Measurements from ENCODE around the gene SLC39A11.
A peak's percentile ranks its signal among the peaks of the same experiment; 100 is the strongest.
"Not testable (repeated sequence)": the region's sequence is repeated elsewhere in the genome, so short reads cannot be mapped to it uniquely, and the experiment has no call there.

The SLC39A11 gene

DNA sequence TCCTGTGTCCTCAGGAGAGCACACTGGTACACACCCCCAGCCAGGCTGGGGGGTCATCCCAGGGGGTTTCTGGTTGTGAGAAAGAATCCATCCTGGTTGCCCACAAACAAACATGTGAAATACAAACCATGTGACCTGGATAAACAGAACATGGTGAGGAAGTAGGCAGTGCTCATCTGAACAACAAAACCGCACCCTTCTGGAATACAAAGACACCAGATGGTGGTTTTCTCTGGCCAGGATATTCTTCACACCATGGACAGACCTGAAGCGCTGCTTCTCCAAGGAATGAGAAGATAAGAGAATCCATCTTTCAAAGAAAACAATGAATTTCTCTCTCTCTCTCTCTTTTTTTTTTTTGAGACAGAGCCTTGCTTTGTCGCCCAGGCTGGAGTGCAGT is 302.3 kb downstream of the SLC39A11 start:
- no peak for TF ChIP-seq CTCF (IDR thresholded peaks at IDR 0.05; ENCODE audit: low read depth, low read length, missing control alignments)
- no peak for DNase-seq
- Histone ChIP-seq H3K36me3 (replicated peaks) (no peaks in the 10 kb centered on the region), H3K27ac (no peak overlapping the region), H3K27me3 (replicated peaks) (no peaks in the 10 kb centered on the region), H3K4me3 (ENCODE audit: low read depth, low read length) (no peak overlapping the region)
- in situ Hi-C loops (cut with HindIII; ENCODE audit: low pct_ligation_motif_present, low sequenced_read_pairs) = no loop called here

DNA sequence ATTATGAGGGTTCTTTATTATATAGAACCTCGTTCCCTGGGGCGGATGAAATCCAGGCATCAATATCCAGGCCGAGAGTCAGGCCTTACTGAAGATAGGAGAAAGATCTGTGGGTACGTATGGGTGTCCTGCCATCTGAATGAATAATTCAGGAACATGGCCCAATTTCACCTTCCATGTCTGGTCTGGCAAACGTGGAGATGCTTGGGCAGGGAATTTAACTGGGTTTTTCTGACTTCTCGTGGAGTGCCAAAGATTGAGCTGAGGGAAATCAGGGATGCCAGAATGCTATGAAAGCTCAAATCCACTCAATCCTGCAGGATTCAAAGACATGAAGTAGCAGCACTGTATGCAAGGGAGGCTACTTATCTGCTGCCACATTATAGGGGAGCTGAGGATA is 302.8 kb downstream of the SLC39A11 start:
- H3K36me3 ChIP-seq (replicated peaks) = no peaks in the 10 kb centered on the region
- in situ Hi-C loops (cut with HindIII; ENCODE audit: low pct_ligation_motif_present, low sequenced_read_pairs) = no loop called here
- H3K4me3 ChIP-seq (ENCODE audit: low read depth, low read length) = no peak overlapping the region
- DNase-seq = no peak
- H3K27ac ChIP-seq = no peak overlapping the region
- H3K27me3 ChIP-seq (replicated peaks) = no peaks in the 10 kb centered on the region
- TF ChIP-seq CTCF (IDR thresholded peaks at IDR 0.05; ENCODE audit: low read depth, low read length, missing control alignments) = no peak

- no peaks in the 10 kb centered on the region for H3K36me3 ChIP-seq (replicated peaks)
- DNase-seq = peak; percentile 40
- H3K27ac ChIP-seq = no peak overlapping the region
- in situ Hi-C loops (cut with HindIII; ENCODE audit: low pct_ligation_motif_present, low sequenced_read_pairs) = no loop called here
- no peak for TF ChIP-seq CTCF (IDR thresholded peaks at IDR 0.05; ENCODE audit: low read depth, low read length, missing control alignments)
- no peak overlapping the region for H3K4me3 ChIP-seq (ENCODE audit: low read depth, low read length)
- H3K27me3 ChIP-seq (replicated peaks) = no peaks in the 10 kb centered on the region
These were observed 303.4 kb downstream of the SLC39A11 start for GRCh38 chr17:72788950-72789585.

GRCh38 chr17:72786209-72786608 is 306.3 kb downstream of the SLC39A11 start:
- Histone ChIP-seq H3K27ac (no peak overlapping the region), H3K27me3 (replicated peaks) (no peaks in the 10 kb centered on the region), H3K36me3 (replicated peaks) (no peaks in the 10 kb centered on the region), H3K4me3 (ENCODE audit: low read depth, low read length) (no peak overlapping the region)
- in situ Hi-C loops (cut with HindIII; ENCODE audit: low pct_ligation_motif_present, low sequenced_read_pairs) = no loop called here
- TF ChIP-seq CTCF (IDR thresholded peaks at IDR 0.05; ENCODE audit: low read depth, low read length, missing control alignments) = no peak
- DNase-seq = no peak

- Histone ChIP-seq H3K27ac (no peak overlapping the region), H3K36me3 (replicated peaks) (no peaks in the 10 kb centered on the region), H3K27me3 (replicated peaks) (no peaks in the 10 kb centered on the region), H3K4me3 (ENCODE audit: low read depth, low read length) (no peak overlapping the region)
- TF ChIP-seq CTCF (IDR thresholded peaks at IDR 0.05; ENCODE audit: low read depth, low read length, missing control alignments) = no peak
- no peak for DNase-seq
- in situ Hi-C loops (cut with HindIII; ENCODE audit: low pct_ligation_motif_present, low sequenced_read_pairs) = no loop called here
These were observed 309.3 kb downstream of the SLC39A11 start for GRCh38 chr17:72782985-72783701.

- H3K27me3 ChIP-seq (replicated peaks); in situ Hi-C loops (cut with HindIII; ENCODE audit: low pct_ligation_motif_present, low sequenced_read_pairs); H3K27ac ChIP-seq; DNase-seq; H3K36me3 ChIP-seq (replicated peaks); H3K4me3 ChIP-seq (ENCODE audit: low read depth, low read length): not testable (repeated sequence)
These were observed 310.1 kb downstream of the SLC39A11 start for GRCh38 chr17:72782437-72782836.
